Progenitor cell of endocrine pancreas (in vitro differentiated cells): ENCODE results near the gene NUP43. TPM values are rescaled to one million over a fixed set of nuclear protein-coding genes. Genes with fewer than 3 reads are reported as not detected.
"Not testable (repeated sequence)": the region's sequence is repeated elsewhere in the genome, so short reads cannot be mapped to it uniquely, and the experiment has no call there.

ENCODE experiments used
- DNase-seq: peaks from one replicate; pipeline ENCODE4 v3.0.0; 2021; ENCODE audit warnings: low spot score; ENCODE audit not compliant: unreplicated experiment
- H3K27ac Mint-ChIP-seq: 2 replicates; pipeline ENCODE4 v1.8.0; 2021; ENCODE audit warnings: mild to moderate bottlenecking, moderate library complexity, mixed read lengths
- H3K27me3 Mint-ChIP-seq: 2 replicates; pipeline ENCODE4 v1.8.0; 2021; ENCODE audit warnings: mixed read lengths
- H3K36me3 Mint-ChIP-seq: 2 replicates; pipeline ENCODE4 v1.8.0; 2022; ENCODE audit warnings: mixed read lengths; ENCODE audit not compliant: insufficient read depth
- H3K4me1 Mint-ChIP-seq: 2 replicates; pipeline ENCODE4 v1.8.0; 2021; ENCODE audit warnings: low read depth, mixed read lengths
- H3K4me3 Mint-ChIP-seq: 2 replicates; pipeline ENCODE4 v1.8.0; 2021; ENCODE audit warnings: low read depth, mild to moderate bottlenecking, moderate library complexity, mixed read lengths
- H3K9me3 Mint-ChIP-seq: 2 replicates; pipeline ENCODE4 v1.8.0; 2021; ENCODE audit warnings: low read depth, mixed read lengths
- CTCF ChIP-seq: fragments of 200-600 bp; sonication (generic); IDR thresholded peaks from one replicate; pipeline ENCODE4 v1.5.0; 2021; ENCODE audit warnings: antibody characterized with exemption, mild to moderate bottlenecking; ENCODE audit not compliant: unreplicated experiment
- total RNA-seq: library from RNA; stranded (reverse); gene quantifications from 2 replicates; pipeline ENCODE4 v1.2.1, GENCODE V29; 2021

NUP43 gene
- total RNA-seq, 1 donor from 2014 or later: 58.0 TPM

- DNase-seq: no peak
- H3K27me3 Mint-ChIP-seq: no peaks in the 10 kb centered on the region
- no peaks in the 10 kb centered on the region for H3K36me3 Mint-ChIP-seq
- no peak overlapping the region for H3K4me3 Mint-ChIP-seq
- peaks cover 6% of the 10 kb centered on the region for H3K4me1 Mint-ChIP-seq
- H3K27ac Mint-ChIP-seq: no peak overlapping the region
- no peak for TF ChIP-seq CTCF
- no peaks in the 10 kb centered on the region for H3K9me3 Mint-ChIP-seq
Observed at GRCh38 chr6:149752600-149753373, 6.5 kb upstream of the NUP43 start.

DNA sequence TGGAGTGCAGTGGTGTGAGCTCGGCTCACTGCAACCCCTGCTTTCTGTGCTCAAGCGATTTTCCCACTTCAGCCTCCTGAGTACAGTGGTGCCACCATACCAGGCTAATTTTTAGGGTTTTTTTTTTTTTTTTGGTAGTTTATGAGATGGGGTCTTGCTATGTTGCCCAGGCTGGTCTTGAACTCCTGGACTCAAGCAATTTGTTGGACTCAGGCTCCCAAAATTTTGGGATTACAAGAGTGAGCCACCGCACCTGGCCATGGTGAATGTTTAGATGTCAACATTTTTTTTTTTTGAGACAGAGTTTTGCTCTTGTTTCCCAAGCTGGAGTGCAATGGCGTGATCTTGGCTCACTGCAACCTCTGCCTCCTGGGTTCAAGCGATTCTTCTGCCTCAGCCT is 5.6 kb upstream of the NUP43 start:
- H3K27ac Mint-ChIP-seq, H3K4me3 Mint-ChIP-seq: not testable (repeated sequence)

DNA sequence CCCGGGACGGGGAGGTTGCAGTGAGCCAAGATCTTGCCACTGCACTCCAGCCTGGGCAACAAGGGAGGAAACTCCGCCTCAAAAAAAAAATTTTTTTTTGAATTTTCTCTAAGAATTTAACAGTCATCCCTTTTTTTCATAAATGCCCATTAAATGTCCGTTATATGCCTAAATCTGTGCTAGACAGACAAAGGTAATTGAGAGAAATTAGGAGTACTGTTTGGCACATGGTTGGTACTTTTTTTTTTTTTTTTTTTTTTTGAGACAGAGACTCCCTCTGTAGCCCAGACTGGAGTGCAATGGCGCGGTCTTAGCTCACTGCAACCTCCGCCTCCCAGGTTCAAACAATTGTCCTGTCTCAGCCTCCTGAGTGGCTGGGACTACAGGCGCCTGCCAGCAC is 4.9 kb upstream of the NUP43 start:
- Mint-ChIP-seq H3K27me3 (no peaks in the 10 kb centered on the region), H3K9me3 (no peaks in the 10 kb centered on the region), H3K27ac (no peak overlapping the region), H3K4me3 (peak overlapping the region; percentile 88), H3K4me1 (peaks cover 9% of the 10 kb centered on the region), H3K36me3 (no peaks in the 10 kb centered on the region)
- no peak for TF ChIP-seq CTCF
- DNase-seq: no peak

More for the DNA sequence above, 5.6 kb upstream of the NUP43 start:
- H3K9me3 Mint-ChIP-seq, DNase-seq, H3K27me3 Mint-ChIP-seq, H3K36me3 Mint-ChIP-seq, H3K4me1 Mint-ChIP-seq: not testable (repeated sequence)

DNA sequence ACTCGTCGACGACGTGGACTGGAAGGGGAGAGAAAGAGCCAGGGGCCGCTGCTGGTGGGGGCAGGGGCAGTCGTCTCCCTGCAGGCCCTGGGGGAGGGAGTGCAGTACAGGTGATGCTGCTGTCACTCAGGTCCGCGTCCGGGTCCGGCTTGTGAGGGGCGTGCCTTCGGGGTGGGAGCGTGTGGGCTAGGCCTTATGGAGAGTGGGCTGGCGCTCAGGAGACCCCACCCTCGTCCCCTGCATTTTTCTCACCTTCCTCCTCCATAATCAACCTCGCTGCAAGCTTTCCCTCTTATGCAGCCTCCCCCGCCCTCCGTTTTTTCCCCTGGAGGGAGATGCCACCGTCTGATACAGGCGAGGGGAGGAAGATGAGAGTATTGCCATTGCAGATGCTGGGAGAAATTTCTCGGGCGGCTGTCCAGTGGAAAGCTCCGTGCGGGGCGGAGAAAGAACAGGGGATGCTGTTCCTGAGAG is 3.8 kb upstream of the NUP43 start:
- H3K27me3 Mint-ChIP-seq: no peaks in the 10 kb centered on the region
- no peak for TF ChIP-seq CTCF
- peak overlapping the region; percentile 88 for H3K4me3 Mint-ChIP-seq
- DNase-seq: peak; percentile 52
- peak overlapping the region; percentile 94 for H3K27ac Mint-ChIP-seq
- H3K9me3 Mint-ChIP-seq: no peaks in the 10 kb centered on the region
- peaks cover 15% of the 10 kb centered on the region for H3K4me1 Mint-ChIP-seq
- no peaks in the 10 kb centered on the region for H3K36me3 Mint-ChIP-seq

DNA sequence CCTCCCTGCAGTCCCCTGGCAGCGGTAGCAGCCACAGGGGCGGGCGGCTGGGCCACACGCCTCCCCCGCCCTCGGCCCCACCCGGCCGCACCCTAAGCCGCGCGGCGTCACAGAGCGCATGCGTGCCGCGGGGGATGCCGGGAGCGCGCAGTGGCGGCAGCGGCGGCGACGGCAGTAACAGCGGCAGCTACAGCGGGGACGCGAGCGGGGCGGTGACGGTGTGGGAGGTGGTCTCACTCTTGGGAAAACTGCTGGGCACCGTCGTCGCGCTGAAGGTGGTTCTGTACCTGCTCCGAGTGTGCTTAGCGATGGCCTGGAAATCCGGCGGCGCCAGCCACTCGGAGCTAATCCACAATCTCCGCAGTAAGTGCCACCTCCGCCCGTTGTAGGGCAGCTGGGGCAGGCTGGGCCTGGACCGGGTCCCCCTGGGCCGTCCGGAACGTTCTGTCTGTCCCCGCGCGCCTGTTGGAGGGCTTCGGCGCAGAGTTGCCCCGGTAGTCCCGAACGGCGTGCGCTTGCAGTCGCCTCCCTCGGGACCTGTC is 3.3 kb upstream of the NUP43 start, which contains the start of gene PCMT1:
Gene PCMT1, plus strand, starts transcription at position 148 of the 542 bp plus-strand sequence. Its CDS starts 161 bp downstream, at position 309.
- peak; percentile 88 for DNase-seq
- no peaks in the 10 kb centered on the region for H3K9me3 Mint-ChIP-seq
- TF ChIP-seq CTCF: no peak
- no peaks in the 10 kb centered on the region for H3K36me3 Mint-ChIP-seq
- H3K4me3 Mint-ChIP-seq: peak within 1 kb of the TSS; percentile 88
- H3K4me1 Mint-ChIP-seq: peaks cover 15% of the 10 kb centered on the region
- H3K27me3 Mint-ChIP-seq: no peaks in the 10 kb centered on the region
- peak within 1 kb of the TSS; percentile 94 for H3K27ac Mint-ChIP-seq

DNA sequence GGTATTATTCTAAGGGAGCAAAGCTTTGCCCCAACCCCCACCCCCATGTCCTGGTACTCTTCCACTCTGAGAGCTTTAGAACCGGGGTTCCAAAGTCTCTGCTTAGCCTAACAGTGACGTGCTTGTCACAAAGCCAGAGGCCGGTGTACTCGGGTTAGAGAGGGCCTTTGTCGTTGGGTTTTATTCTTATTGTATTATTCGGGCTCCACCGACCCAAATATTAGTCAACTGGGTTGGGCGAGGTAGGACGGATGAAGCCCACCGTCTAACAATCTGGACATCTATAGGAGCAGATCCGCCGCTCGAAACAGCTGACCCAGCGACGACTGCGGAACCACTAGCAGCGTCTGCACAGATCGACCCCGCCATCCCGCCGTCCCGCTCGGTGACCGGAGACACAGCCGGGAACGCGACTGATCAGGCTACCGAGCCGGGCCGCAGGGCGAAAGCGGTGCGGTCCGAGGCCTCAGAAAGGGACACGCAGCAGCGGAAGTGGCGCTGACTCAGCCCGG is 2.8 kb upstream of the NUP43 start:
- H3K9me3 Mint-ChIP-seq, DNase-seq, H3K27me3 Mint-ChIP-seq, H3K36me3 Mint-ChIP-seq: not testable (repeated sequence)
- H3K4me1 Mint-ChIP-seq: peaks cover 15% of the 10 kb centered on the region
- H3K27ac Mint-ChIP-seq: peak overlapping the region; percentile 93
- peak overlapping the region; percentile 88 for H3K4me3 Mint-ChIP-seq

DNA sequence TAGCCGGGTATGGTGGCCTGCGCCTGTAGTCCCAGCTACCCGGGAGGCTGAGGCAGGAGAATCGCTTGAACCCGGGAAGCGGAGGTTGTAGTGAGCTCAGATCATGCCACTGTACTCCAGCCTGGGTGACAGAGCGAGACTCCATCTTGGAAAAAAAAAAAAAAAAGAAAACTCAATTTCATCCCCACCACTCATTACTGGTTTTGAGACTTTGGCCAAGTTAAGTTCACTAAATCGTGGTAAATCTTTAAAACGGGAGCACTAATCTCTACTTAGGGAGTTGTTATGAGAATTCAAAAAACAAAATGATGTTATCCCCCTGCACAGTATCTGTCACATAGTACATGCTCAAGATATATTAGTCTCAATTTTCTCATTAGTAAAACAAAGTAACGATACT is 1.1 kb downstream of the NUP43 start:
- Mint-ChIP-seq H3K27ac (peak overlapping the region; percentile 99), H3K4me3 (peak overlapping the region; percentile 97)
- H3K27me3 Mint-ChIP-seq, H3K36me3 Mint-ChIP-seq, DNase-seq, H3K9me3 Mint-ChIP-seq, H3K4me1 Mint-ChIP-seq: not testable (repeated sequence)
